ENCODE data around the gene SLC24A3. TPM values are rescaled to one million over a fixed set of nuclear protein-coding genes. Genes with fewer than 3 reads are reported as not detected.
A peak's percentile ranks its signal among the peaks of the same experiment; 100 is the strongest.

SLC24A3 gene
- total RNA-seq, 1 donor from 2014 or later: 0.21 TPM

DNA sequence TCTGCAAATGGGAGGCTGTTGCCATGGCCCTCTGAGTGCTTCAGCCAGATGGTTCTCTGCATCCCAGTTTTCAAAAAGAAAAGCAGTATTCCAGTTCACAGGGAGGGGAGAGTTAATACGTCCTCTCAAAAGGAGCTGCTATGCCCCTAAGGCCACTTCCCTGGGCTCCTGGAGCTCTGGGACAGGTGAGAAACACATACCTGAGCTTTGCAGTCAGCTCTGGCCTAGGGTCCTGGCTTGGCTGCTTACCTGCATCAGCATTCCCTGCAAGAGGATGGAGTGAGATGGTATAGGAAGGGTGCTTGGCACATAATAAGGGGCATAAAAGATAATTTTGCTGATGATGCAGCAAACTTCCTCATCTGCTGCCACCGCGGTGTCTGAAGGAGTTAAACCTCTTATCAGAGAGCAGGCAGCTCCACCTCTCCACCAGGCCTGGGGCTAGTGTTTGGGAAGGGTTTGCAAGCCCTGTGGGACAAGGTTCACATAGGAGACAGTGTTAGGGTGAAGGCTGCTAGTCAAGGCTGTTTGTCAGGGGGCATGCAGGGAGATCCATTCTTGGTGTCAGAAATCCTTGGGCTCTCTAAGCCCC lies 62.7 kb downstream of the SLC24A3 start:
- H3K9me3 ChIP-seq (ENCODE audit: low read depth): no peaks in the 10 kb centered on the region
- no peaks in the 10 kb centered on the region for H3K36me3 ChIP-seq
- peaks cover 3% of the 10 kb centered on the region for H3K27me3 Mint-ChIP-seq (ENCODE audit: insufficient read depth, low read depth)
- no peak overlapping the region for H3K4me2 ChIP-seq
- no peaks in the 10 kb centered on the region for H3K79me2 ChIP-seq (ENCODE audit: low read depth)
- H3K4me1 Mint-ChIP-seq: no peaks in the 10 kb centered on the region
- no peak overlapping the region for H3K27ac ChIP-seq
- H2AFZ ChIP-seq (replicated peaks): peak overlapping the region; percentile 26
- no peaks in the 10 kb centered on the region for H3F3A ChIP-seq (ENCODE audit: low read depth)
- H4K20me1 ChIP-seq (ENCODE audit: low read depth): no peaks in the 10 kb centered on the region
- H3K9ac ChIP-seq: no peak overlapping the region
- no peaks in the 10 kb centered on the region for H3K27me3 ChIP-seq
- H3K4me1 ChIP-seq: no peaks in the 10 kb centered on the region
- no peak overlapping the region for H3K4me3 Mint-ChIP-seq
- no peak for DNase-seq (ENCODE audit: low spot score)
- H3K9me3 Mint-ChIP-seq: no peaks in the 10 kb centered on the region
- no peak overlapping the region for H3K4me3 ChIP-seq
- no peak overlapping the region for H3K27ac Mint-ChIP-seq
- no peaks in the 10 kb centered on the region for H3K36me3 Mint-ChIP-seq
- no peak for TF ChIP-seq EZH2 (IDR thresholded peaks at IDR 0.05)
- TF ChIP-seq EZH2phosphoT487 (IDR thresholded peaks at IDR 0.05): no peak
- TF ChIP-seq, protein P1, sequence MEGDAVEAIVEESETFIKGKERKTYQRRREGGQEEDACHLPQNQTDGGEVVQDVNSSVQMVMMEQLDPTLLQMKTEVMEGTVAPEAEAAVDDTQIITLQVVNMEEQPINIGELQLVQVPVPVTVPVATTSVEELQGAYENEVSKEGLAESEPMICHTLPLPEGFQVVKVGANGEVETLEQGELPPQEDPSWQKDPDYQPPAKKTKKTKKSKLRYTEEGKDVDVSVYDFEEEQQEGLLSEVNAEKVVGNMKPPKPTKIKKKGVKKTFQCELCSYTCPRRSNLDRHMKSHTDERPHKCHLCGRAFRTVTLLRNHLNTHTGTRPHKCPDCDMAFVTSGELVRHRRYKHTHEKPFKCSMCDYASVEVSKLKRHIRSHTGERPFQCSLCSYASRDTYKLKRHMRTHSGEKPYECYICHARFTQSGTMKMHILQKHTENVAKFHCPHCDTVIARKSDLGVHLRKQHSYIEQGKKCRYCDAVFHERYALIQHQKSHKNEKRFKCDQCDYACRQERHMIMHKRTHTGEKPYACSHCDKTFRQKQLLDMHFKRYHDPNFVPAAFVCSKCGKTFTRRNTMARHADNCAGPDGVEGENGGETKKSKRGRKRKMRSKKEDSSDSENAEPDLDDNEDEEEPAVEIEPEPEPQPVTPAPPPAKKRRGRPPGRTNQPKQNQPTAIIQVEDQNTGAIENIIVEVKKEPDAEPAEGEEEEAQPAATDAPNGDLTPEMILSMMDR (IDR thresholded peaks at IDR 0.05): no peak

- H3K36me3 ChIP-seq: no peaks in the 10 kb centered on the region
- peak overlapping the region; percentile 26 for H2AFZ ChIP-seq (replicated peaks)
- H3K27ac ChIP-seq: no peak overlapping the region
- no peak overlapping the region for H3K4me2 ChIP-seq
- no peak for TF ChIP-seq EZH2 (IDR thresholded peaks at IDR 0.05)
- TF ChIP-seq EZH2phosphoT487 (IDR thresholded peaks at IDR 0.05): no peak
- TF ChIP-seq, protein P1 (IDR thresholded peaks at IDR 0.05): no peak
- no peak overlapping the region for H3K4me3 ChIP-seq
- H3K9ac ChIP-seq: no peak overlapping the region
- H4K20me1 ChIP-seq (ENCODE audit: low read depth): no peaks in the 10 kb centered on the region
- DNase-seq (ENCODE audit: low spot score): no peak
- Mint-ChIP-seq H3K27me3 (ENCODE audit: insufficient read depth, low read depth) (peaks cover 6% of the 10 kb centered on the region), H3K9me3 (no peaks in the 10 kb centered on the region), H3K27ac (no peak overlapping the region), H3K4me1 (no peaks in the 10 kb centered on the region), H3K4me3 (no peak overlapping the region), H3K36me3 (no peaks in the 10 kb centered on the region)
- no peaks in the 10 kb centered on the region for H3K27me3 ChIP-seq
- H3K79me2 ChIP-seq (ENCODE audit: low read depth): no peaks in the 10 kb centered on the region
- H3F3A ChIP-seq (ENCODE audit: low read depth): no peaks in the 10 kb centered on the region
- H3K4me1 ChIP-seq: no peaks in the 10 kb centered on the region
- no peaks in the 10 kb centered on the region for H3K9me3 ChIP-seq (ENCODE audit: low read depth)
Measured at GRCh38 chr20:19275630-19276071, 63.2 kb downstream of the SLC24A3 start.

DNA sequence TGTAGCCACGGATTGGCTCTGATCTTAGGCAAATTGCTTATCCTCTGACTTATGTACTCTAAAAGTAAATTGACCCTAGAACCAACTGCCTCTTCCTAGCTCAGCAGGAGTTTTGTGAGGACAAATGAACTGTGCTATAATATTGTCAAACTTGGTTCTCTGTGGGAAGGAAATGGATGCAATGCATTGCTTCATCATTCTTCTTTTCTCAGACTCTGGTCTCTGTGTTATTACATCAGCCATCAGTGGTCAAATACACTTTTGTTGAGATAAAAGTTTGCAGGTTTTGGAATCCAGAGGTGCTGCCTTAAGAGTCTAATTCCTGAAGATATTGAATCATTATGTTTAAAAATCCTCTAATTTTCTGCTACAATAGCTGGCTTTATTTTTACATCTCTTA lies 64.9 kb downstream of the SLC24A3 start:
- H3K9ac ChIP-seq: no peak overlapping the region
- Mint-ChIP-seq H3K9me3 (no peaks in the 10 kb centered on the region), H3K27me3 (ENCODE audit: insufficient read depth, low read depth) (peaks cover 6% of the 10 kb centered on the region), H3K27ac (no peak overlapping the region), H3K4me3 (no peak overlapping the region), H3K36me3 (no peaks in the 10 kb centered on the region), H3K4me1 (no peaks in the 10 kb centered on the region)
- no peaks in the 10 kb centered on the region for H3K79me2 ChIP-seq (ENCODE audit: low read depth)
- H3K4me3 ChIP-seq: no peak overlapping the region
- H4K20me1 ChIP-seq (ENCODE audit: low read depth): no peaks in the 10 kb centered on the region
- no peak overlapping the region for H3K27ac ChIP-seq
- no peak for TF ChIP-seq EZH2phosphoT487 (IDR thresholded peaks at IDR 0.05)
- TF ChIP-seq, protein P1 (IDR thresholded peaks at IDR 0.05): no peak
- no peak for TF ChIP-seq EZH2 (IDR thresholded peaks at IDR 0.05)
- H3K36me3 ChIP-seq: no peaks in the 10 kb centered on the region
- H3K4me2 ChIP-seq: no peak overlapping the region
- H3K27me3 ChIP-seq: no peaks in the 10 kb centered on the region
- no peak overlapping the region for H2AFZ ChIP-seq (replicated peaks)
- H3K9me3 ChIP-seq (ENCODE audit: low read depth): no peaks in the 10 kb centered on the region
- no peaks in the 10 kb centered on the region for H3F3A ChIP-seq (ENCODE audit: low read depth)
- H3K4me1 ChIP-seq: no peaks in the 10 kb centered on the region
- DNase-seq (ENCODE audit: low spot score): no peak
